ENCODE data around the gene NDUFAF8. TPM values are rescaled to one million over a fixed set of nuclear protein-coding genes. Genes with fewer than 3 reads are reported as not detected.

NDUFAF8 gene
- total RNA-seq, 6 experiments from 2014 or later = 15.7 to 35.9 (median 23.3) TPM

- ATAC-seq (no peak), DNase-seq (no peak)
- H3K4me1 ChIP-seq = peaks cover 0 to 4% (median 0%) of the 10 kb centered on the region in 4 donors
- H3K36me3 ChIP-seq = no peaks in the 10 kb centered on the region
- intact Hi-C loops (cut with DNase I) = no loop called here
- no peaks in the 10 kb centered on the region for H3K27me3 ChIP-seq
- TF ChIP-seq POLR2A (IDR thresholded peaks at IDR 0.05) = no peak
- no peak overlapping the region for H3K27ac ChIP-seq
- H3K4me3 ChIP-seq = no peak overlapping the region
- no peaks in the 10 kb centered on the region for H3K9me3 ChIP-seq
- WGBS (ENCODE audit: insufficient coverage, low coverage, low lambda C conversion rate, missing lambda C conversion rate) = 96% methylated on average over 14 of the region's 24 CpGs
Observed at GRCh38 chr17:81219476-81220180, 19.5 kb upstream of the NDUFAF8 start.

- Histone ChIP-seq H3K9me3 (no peaks in the 10 kb centered on the region), H3K4me1 (peaks cover 0 to 4% (median 0%) of the 10 kb centered on the region in 4 donors), H3K27me3 (no peaks in the 10 kb centered on the region), H3K27ac (no peak overlapping the region), H3K36me3 (no peaks in the 10 kb centered on the region), H3K4me3 (no peak overlapping the region)
- intact Hi-C loops (cut with DNase I) = no loop called here
- 86% methylated on average over 8 of the region's 11 CpGs for WGBS (ENCODE audit: insufficient coverage, low coverage, low lambda C conversion rate, missing lambda C conversion rate)
- no peak for DNase-seq
- TF ChIP-seq CTCF (IDR thresholded peaks at IDR 0.05) = no peak
- TF ChIP-seq POLR2A (IDR thresholded peaks at IDR 0.05) = no peak
- ATAC-seq = no peak
Observed at GRCh38 chr17:81221371-81221841, 17.7 kb upstream of the NDUFAF8 start.

DNA sequence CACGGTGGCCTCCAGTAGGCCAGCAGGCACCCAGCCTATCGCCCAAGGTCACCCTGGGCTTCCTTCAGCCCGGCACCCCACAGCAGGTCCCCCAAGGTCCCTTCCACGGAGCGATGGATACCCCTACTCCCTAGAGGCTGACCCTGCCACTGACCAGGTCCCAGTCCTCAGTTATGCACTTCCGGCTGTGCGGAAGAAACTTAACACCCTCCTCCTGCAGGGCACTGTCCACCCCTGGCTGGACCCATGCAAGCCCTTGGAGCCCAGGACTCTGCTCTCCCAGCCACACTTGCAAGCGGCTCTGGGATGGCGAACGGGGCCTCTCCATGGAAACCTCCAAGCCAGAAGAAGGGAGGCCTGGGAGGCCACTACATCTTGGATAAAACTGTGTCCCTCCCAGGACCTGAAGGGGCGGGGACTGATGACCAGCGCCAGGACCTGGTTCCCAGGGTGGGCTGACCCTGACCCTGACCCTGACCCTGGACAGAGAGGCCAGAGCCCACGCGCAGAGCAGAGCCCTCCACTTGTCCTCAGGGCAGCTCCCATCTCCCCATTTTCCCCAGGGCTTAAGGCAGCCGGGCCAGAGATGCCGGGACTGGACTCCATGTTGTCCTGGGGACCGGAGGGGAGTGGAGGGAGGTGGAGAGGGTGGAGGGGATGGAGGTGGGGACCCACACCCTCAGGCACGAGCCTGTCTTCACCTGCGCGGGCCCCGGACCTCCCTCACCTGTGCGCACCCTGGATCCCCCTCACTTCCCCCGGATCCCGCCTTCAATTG, 17.1 kb upstream of the NDUFAF8 start:
- Histone ChIP-seq H3K27me3 (no peaks in the 10 kb centered on the region), H3K27ac (no peak overlapping the region), H3K36me3 (no peaks in the 10 kb centered on the region), H3K4me1 (peaks cover 0 to 4% (median 0%) of the 10 kb centered on the region in 4 donors), H3K9me3 (no peaks in the 10 kb centered on the region), H3K4me3 (peak overlapping the region; percentile 69 to 74 (median 69))
- ATAC-seq (no peak), DNase-seq (peak in 1 of 3 donors; percentile 54)
- no CpG with 5 or more reads among the region's 24 CpGs for WGBS (ENCODE audit: insufficient coverage, low coverage, low lambda C conversion rate, missing lambda C conversion rate)
- TF ChIP-seq POLR2A (IDR thresholded peaks at IDR 0.05) = no peak
- no peak for TF ChIP-seq CTCF (IDR thresholded peaks at IDR 0.05)
- intact Hi-C loops (cut with DNase I) = no loop called here

DNA sequence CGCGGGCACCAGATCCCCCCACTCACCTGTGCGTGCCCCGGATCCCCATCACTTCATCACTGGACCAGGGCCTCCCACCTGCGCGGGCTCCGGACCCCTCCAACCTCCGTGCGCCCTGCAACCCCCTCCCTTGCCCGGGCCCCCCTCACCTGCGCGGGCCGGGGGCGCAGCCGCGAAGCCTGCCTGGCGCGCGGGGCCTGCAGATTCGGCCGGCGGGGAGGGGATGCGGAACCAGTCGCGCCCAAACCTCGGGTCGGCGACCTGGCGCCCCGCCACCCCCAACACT, 16.6 kb upstream of the NDUFAF8 start:
- no peaks in the 10 kb centered on the region for H3K27me3 ChIP-seq
- no peak for ATAC-seq
- no peak overlapping the region for H3K27ac ChIP-seq
- intact Hi-C loops (cut with DNase I) = no loop called here
- H3K36me3 ChIP-seq = no peaks in the 10 kb centered on the region
- H3K4me3 ChIP-seq = peak overlapping the region; percentile 69 to 74 (median 69)
- H3K4me1 ChIP-seq = peaks cover 0 to 4% (median 0%) of the 10 kb centered on the region in 4 donors
- WGBS (ENCODE audit: insufficient coverage, low coverage, low lambda C conversion rate, missing lambda C conversion rate) = no CpG with 5 or more reads among the region's 30 CpGs
- no peak for DNase-seq
- TF ChIP-seq POLR2A (IDR thresholded peaks at IDR 0.05) (no peak), CTCF (IDR thresholded peaks at IDR 0.05) (no peak)
- no peaks in the 10 kb centered on the region for H3K9me3 ChIP-seq
